Left cardiac atrium (tissue), 4 donors: ENCODE measurements around the gene CLSTN2. TPM values are rescaled to one million over a fixed set of nuclear protein-coding genes. Genes with fewer than 3 reads are reported as not detected.

Source experiments
- ATAC-seq, 2 donors: fragments of 200-7000 bp; cut with Tn5 transposase; one replicate each; pipeline ENCODE4 v1.9.1; 2020; ENCODE audit warnings: mild to moderate bottlenecking in 2 of 2, moderate library complexity in 2 of 2
- DNase-seq: peaks from one replicate; pipeline ENCODE4 v3.0.0-alpha.2; 2020
- intact Hi-C, 2 donors: fragments of 100-400 bp; cut with DNase I; formaldehyde crosslinking; loops; one replicate each; pipeline versions ENCODE4 v1.14.1 to v1.15.1; 2022 to 2023
- total RNA-seq, 2 donors: library from RNA; stranded (reverse); fragmentation: NEBNext Ultra II Directional; extraction: Animal tissue kit (Norgen Biotek cat#: 25700); gene quantifications; one replicate each; pipeline ENCODE4 v1.2.1, GENCODE V29; 2021
- donor health status: DM: no; HTN: yes; CAD: no.
- donor health status: DM: no; HTN: yes; CAD: no; lungs with severe emphysema.
- donor health status: DM: yes; HTN: yes; CAD: no.
- donor health status: Dilated cardiomyopathy.

Gene CLSTN2
- total RNA-seq, 2 donors from 2014 or later: 22.9 to 26.6 TPM

DNA sequence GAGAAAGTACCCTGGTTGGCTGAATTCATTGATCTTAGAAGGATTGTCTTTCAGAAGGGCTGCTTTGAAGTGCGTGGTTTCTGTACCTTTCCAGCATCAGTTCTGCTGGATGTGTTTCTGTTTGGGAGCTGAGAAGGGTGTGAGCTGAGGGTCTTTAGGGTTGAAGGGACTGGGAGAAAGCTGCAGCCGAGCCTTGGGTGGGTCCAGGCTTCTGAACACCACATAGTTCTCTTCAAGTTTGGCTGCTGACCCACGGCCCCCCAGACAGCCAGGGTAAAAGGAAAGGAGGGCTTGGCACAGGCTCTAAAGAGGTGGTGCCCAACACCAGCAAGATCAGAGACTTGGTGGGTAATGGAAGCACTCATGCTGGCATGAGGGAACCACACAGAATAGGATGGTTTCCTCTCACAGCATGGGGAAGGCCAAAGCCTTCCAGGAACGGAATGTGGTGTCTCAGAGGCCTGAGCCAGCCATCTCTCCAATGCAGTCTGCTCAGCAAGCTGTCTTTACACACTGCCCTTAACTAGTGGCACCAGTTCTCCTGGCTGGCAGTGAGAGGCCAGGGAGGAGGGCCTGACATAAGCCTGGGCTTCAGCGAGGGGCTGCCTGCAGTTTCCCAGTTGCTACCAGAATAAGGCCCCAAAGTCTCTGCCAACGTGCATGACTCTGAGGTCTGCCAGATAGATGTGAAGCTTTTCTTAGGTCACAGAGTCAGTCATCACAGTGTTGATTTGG is 503.9 kb downstream of the CLSTN2 start:
- ATAC-seq: peak in 1 of 2 donors; percentile 17
- intact Hi-C loops: no loop called here
- DNase-seq: no peak

DNA sequence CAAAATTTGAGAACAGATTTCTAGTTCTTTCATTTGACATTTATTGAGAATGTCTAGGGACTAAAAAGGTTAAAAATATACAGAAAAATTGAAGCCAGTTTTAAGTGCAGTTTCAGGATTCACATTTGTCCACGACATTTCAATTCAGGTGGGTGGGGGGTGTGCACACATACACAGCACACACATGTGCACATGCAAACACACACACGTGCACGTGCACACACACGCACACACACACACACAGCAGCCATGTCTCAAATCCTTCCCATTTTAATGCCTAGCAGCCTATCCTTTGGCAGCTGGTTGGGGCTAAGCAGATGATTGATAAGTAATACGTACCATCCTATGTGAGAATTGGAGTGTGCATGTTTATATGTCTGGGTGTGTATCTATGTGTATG is 504.5 kb downstream of the CLSTN2 start:
- DNase-seq (no peak), ATAC-seq (no peak)
- intact Hi-C loops: no loop called here

DNA sequence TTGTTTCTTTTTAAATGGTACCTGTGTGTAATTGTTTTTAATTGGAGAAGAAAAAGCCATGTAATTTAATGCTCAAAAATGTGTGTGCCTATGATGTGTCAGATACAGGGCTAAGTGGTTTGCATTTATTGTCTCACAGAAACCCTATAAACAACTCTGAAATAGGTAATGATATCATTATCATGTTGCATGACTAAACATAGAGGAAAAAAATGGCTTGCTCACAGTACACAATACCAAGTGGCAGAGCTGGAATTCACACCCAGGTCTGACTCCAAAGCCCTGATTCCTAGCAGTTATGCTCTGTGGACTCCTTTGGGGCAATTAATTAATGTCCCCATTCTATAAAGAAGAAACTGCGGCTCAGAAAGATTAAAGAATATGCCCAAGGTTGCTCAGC is 505.5 kb downstream of the CLSTN2 start:
- intact Hi-C loops: no loop called here
- no peak for DNase-seq
- no peak for ATAC-seq

DNA sequence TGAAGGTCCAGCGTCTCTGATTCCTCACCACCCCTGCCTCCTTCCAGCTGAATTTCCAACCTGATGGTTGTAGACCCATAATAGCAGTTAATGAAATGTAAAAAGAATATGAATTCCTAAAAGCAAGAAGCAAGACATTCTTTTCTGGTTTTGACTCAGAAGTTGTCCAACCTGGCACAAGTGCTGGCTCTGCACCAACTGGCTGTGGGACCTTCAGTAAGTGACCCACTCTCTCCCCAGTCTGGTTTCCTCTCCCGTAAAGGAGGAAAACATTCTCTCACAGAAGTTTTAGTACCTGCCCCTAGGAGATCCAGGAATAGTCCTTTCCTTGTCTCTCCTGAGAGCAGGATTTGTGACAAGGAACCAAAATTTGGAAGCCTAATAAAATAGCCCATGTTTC is 506.0 kb downstream of the CLSTN2 start:
- intact Hi-C loops: no loop called here
- peak in 1 of 2 donors; percentile 70 for ATAC-seq
- peak; percentile 76 for DNase-seq

DNA sequence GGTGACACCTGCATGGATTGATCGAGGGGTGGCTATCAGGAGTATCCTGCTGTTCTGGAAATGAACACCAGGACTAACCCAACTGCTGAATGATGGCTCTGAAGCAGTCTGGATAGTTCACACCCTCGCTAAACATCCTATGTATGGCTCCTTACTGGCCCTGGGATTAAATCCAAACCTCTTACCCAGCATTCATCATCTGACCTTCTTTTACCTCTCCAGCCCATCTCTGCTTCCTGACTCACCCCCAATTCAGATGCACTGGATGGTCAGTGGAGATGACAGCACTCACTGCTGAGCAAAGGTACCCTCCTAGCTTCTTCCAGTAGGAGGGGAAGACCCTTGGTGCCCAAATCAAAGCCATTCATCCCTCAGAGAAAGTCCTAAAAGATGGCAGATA is 507.6 kb downstream of the CLSTN2 start:
- DNase-seq: no peak
- no peak for ATAC-seq
- intact Hi-C loops: no loop called here

DNA sequence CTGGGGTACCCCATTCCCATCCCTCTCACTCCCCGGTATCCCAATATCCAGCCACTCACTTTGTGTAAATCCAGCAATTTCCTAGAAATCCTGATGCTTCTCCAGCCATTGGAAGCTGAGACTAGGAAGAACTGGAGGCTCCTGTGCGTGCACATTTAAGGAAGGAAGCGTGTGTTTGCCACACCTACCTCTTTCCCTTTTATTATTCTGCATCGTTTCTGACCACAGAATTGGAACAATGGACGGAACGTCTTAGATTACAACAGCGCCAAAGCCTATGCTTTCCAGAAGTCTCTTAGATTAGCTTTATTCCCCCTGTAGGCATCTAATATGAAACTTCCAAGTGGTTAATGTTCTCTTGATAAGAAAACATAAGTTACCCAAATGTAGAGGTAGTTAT is 508.1 kb downstream of the CLSTN2 start:
- intact Hi-C loops: no loop called here
- ATAC-seq: no peak
- DNase-seq: no peak

DNA sequence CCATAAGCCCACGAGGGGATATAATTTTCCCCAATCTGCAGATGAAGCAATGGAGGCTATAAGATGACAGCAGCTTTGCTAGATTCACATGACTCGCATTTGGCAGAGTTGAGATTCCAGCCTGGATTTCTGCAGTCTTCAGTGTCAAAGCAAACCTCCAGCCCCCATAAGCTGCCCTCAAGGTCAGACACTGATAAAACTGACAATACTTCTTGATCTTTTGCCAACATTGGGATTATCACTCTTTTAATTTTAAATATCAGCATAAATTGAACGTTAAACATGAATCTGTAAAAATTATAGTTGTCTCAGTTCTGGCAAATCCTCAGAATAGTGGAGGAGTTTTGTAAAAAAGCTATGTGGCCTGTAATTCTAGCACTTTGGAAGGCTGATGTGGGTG is 508.8 kb downstream of the CLSTN2 start:
- intact Hi-C loops: no loop called here
- ATAC-seq (no peak), DNase-seq (no peak)

DNA sequence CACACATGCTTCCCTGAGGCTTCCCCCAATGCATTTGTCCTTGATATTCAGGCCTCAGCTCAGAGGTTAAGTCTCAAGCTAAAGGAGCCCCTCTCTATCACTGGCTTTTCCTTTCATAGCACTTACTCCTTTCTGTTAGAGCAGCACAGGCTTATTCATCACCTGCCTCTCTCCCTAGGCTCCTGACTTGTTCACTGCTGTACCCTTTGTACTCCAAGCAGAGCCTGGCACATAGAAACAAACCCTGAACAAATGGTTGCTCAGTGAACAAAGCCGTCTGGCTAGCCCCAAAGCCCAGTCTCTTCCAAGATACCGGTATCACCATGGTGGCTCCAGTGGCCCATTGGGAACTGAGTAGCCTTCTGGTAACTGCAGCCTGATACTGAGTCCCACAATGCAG is 511.7 kb downstream of the CLSTN2 start:
- intact Hi-C loops: no loop called here
- no peak for ATAC-seq

DNA sequence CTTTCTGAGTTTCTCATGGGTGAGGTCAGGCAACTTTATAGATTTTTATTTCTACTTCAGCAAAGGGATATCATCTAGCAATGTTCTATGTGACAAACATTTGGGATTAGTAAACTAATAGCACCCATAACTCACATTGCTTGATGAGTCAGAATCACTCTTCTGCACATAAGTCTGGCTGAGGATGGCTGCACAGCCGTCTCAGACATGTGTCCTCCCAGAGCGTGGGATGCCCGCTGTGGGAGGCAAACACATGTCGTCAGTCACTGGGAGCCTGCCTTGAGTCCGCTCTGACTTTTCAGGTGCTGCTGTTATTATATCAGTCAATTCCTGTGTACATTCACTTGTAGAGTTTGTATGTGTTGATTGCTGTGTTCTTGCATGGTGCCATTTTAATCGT is 512.2 kb downstream of the CLSTN2 start:
- DNase-seq (no peak), ATAC-seq (no peak)
- intact Hi-C loops: no loop called here

More for the DNA sequence above, 511.7 kb downstream of the CLSTN2 start:
- no peak for DNase-seq

DNA sequence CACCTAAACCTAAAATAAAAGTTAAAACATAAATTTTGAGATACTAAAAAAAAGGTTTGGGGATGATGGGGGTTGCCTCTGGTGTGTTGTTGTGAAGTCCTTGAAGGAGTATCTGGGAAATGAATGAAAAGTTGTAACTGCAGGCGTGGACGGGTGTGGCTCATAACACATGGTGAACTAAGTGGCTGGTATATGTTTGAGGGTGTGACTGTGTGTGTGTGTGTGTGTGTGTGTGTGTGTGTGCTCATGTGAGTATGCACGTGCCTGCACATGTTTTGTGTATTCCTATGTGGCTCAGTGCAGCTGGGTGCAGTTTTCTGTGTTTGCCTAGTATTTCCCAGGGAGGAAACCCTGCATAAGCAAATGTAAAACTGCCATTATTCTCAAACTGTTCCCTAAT is 513.0 kb downstream of the CLSTN2 start:
- no peak for ATAC-seq
- no peak for DNase-seq
- intact Hi-C loops: no loop called here

DNA sequence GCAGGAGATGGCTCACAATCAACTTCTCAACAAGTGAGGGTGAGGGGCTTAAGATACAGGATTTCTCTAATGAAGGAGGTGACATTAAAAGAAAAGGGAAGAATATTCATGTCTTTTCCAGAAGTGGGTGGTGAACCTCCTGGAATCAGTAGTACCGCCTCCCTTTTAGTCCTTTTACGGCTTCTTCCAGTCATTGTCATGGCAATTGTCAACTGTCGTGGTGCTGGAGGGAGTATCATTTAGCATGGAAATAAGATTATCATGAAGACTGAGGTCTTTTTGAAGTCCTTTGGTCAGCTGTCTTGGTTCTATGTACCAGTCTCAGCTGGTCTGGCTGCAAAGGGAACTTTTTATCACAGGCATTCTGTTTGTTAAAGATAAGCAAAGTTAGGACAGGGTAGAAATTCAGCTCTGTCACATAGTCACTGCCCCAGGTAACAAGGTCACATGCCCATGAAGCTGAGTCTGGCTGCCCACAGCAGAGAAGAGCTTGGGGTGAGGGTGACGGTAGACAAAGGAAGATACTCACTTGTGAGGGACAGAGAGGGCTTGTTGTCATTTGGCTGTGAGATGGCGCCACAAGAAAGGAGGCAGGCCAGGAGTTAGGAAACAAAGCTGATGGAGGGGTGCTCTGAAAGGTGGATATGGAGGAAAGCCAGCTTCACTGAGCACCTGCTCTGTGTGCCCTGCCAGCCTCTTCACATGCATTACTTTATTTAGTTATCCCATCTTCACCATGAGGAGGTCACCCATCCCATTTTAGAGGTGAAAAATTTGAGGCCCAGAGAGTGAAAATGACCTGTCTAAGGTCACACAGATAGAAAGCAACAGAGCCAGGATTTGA is 514.6 kb downstream of the CLSTN2 start:
- ATAC-seq (no peak), DNase-seq (no peak)
- intact Hi-C loops: no loop called here

DNA sequence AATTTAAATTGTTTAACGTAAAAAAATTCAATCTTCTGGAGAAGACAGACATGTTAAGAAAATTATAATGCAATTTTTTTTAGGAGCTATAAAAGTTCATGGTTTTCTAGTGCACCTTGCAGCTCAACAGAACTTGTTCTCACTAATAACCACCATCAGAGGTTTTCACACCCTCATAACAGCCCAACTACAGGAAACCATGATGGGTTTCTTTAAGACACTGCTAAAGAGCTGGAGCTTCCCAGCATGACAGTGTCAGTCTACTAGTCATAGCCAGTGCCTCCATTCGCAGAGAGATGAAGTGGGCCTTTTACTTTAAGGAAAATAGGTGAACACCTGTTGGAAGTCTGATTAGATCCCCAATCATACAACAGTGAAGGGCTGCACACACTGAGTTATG is 518.8 kb downstream of the CLSTN2 start:
- intact Hi-C loops: no loop called here
- DNase-seq (no peak), ATAC-seq (no peak)

DNA sequence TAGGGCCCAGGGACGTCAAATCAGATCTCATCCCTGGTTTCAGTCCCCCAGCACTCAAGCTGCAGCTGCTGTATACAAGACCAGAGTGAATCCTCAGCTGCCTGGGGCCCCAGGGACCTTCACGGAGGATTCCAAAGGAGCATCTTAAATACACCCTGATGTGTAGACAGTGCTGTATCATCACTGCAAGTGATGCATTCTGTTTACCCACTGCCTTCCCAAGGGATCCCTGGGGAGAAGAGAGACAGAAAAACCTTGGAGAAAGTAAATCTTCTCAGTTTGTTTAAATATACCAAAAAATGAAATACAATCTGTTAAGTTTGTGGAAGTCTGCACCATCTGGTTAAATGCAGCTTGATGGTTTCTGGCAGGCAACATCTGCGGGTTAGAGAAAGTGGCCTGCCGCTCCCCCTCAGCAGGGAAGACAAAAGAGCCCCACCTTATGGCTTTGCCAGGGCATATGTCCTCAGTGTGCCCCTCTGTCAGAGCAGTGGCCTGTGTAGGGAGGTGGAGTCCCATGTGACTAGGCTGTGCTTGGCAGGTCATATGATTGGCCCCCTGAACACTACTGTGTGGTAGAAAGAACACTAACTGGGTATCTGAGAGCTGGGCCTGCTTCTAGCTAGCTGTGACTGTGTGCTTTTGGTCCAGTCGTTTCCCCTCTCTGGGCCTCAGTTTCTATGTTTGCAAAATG is 520.7 kb downstream of the CLSTN2 start:
- DNase-seq (no peak), ATAC-seq (no peak)
- intact Hi-C loops: no loop called here

DNA sequence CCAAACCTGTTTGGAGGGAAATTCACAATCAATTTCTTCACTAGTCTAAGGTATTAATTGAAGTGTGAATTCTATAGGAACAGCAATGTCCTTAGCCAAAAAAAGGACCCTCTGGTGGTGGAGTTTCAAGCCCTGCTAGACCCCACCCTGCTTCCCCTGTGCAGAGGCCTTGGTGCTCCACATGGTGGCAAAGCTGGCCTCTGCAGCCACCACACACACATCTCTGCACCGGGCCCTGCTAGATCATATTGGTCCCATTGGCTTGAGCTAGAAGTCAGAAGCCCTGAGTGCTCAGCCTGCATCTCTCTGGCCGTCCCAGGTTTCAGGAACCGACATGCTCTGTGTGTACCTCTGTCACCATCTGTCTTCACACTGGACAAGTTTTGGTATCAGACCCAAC is 522.0 kb downstream of the CLSTN2 start:
- DNase-seq: no peak
- ATAC-seq: no peak
- intact Hi-C loops: no loop called here

DNA sequence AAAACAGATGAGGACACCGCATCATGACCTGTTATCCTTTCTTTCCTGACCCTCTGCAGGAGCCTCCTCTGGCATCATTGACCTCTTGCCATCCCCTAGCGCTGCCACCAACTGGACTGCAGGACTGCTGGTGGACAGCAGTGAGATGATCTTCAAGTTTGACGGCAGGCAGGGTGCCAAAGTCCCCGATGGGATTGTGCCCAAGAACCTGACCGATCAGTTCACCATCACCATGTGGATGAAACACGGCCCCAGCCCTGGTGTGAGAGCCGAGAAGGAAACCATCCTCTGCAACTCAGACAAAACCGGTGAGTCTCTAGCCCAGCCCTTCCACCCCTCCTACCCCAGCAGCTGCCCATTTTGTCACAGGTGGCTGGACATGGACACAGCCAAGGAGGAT is 524.5 kb downstream of the CLSTN2 start:
- intact Hi-C loops: no loop called here
- ATAC-seq (no peak), DNase-seq (no peak)

DNA sequence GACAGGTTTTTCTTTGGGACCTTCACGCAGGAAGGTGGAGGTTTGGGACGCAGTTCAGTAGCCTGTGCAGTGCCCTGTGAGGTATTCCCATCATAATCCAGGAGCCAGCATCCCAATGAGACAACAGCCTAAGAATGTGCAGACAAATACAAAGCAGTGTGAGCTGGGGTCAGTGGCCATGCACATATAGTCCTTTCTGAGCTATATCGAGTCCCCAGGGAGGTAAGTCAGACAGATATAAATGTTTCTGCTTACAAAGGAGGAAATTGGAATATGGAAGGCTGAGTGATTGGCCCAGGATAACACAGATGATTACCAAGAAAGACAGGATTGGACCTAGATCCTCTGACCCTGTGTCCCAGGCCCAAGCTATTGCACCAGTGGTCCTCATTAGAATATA is 526.3 kb downstream of the CLSTN2 start:
- ATAC-seq: no peak

DNA sequence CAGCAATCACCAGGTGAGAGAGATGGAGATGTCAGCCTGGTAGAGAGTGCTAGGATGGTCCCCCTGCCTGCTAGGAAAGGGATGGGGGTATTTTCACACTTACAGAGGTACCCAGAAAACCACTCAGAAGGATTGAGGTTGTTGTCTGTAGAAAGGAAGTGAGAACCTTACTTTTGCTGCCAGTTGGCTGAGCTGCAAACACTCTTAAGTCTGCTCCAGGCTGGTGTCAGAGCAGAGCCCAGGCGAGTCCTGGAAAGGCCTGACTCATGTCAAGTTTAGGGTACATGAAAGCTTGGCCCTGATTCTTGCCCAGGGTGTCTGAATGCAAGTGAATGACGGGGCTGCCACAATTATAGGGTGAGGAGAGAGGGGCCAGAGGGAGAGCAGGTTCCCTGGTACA is 528.4 kb downstream of the CLSTN2 start:
- intact Hi-C loops: no loop called here
- ATAC-seq (peak; percentile 66 to 79), DNase-seq (no peak)

More for the DNA sequence above, 526.3 kb downstream of the CLSTN2 start:
- intact Hi-C loops: no loop called here
- no peak for DNase-seq

DNA sequence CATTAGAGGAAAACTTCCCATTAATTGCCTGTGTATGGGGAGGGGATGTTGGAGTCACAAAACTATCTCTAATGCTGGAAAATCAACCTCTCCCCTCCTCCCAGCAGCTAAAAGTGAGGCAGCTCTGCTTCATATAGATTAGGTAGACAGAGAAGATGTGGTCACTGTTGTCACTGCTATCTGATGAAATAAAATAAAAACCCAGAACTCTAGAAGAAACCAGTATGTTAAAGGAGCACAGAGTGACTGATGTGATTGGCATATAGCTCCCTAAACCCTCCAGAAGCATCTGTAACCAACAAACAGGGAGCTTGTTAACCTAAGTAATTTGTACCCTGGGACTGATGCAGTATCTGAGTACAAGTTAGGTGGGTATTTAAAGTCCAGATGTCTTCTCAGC is 531.0 kb downstream of the CLSTN2 start:
- ATAC-seq (no peak), DNase-seq (no peak)
- intact Hi-C loops: no loop called here

DNA sequence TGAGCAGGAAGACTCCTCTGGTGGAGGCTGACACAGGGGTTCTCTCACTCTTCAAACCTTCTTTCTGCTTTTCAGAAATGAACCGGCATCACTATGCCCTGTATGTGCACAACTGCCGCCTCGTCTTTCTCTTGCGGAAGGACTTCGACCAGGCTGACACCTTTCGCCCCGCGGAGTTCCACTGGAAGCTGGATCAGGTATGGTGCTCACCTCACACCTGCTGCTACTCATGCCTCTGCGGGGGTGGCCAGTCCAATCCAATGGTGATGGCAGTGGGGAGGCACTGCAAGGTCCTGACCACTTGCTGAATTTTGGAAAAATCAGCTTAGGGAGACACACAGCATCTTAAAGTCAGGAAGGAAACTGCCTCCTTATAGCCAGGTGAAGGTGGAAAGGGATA is 531.5 kb downstream of the CLSTN2 start:
- intact Hi-C loops: no loop called here
- ATAC-seq: no peak
- no peak for DNase-seq

DNA sequence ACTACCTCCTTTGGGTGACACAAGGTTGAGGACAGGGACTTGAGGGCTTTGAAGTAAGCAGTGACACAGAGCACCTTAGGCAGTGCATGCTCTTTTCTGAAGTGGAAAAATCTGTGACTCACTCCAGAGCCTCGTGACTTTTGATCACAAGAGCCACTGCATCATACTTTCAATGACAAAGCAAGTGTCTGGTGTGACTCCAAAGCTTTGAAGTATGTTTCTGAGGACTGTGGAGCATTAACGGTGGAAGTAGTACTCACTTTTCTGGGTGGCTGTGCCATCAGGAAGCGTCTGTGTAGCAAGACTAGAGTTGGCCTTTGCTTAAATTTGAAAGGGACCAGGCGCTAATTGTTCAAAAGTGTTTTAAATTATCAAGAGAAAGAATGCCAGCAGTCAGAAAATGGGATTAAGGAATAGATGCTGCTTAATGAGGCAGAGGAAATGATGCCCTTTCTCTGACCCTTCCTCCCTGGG is 532.2 kb downstream of the CLSTN2 start:
- intact Hi-C loops: no loop called here
- DNase-seq (no peak), ATAC-seq (peak in 1 of 2 donors; percentile 75)
